SJSA1 (cell line): ENCODE measurements around the gene TBC1D22A. TPM values are rescaled to one million over a fixed set of nuclear protein-coding genes. Genes with fewer than 3 reads are reported as not detected.
A peak's percentile ranks its signal among the peaks of the same experiment; 100 is the strongest.

Source experiments
- DNase-seq, 2 experiments: peaks; one replicate each; pipeline ENCODE4 v3.0.0-alpha.2; 2015 to 2020; ENCODE audit warnings: low spot score in 2 of 2, low read depth in 1 of 2
- H3K27ac ChIP-seq: fragments of 250-450 bp; sonication (Bioruptor Pico); 2 replicates; pipeline ENCODE4 v1.5.1; 2020; ENCODE audit warnings: mild to moderate bottlenecking, moderate library complexity
- H3K27me3 ChIP-seq: fragments of 250-450 bp; sonication (Bioruptor Pico); replicated peaks from 2 replicates; pipeline ENCODE4 v1.5.1; 2020; ENCODE audit warnings: mild to moderate bottlenecking, moderate library complexity
- H3K36me3 ChIP-seq: fragments of 250-450 bp; sonication (Bioruptor Pico); 2 replicates; pipeline ENCODE4 v1.5.1; 2020; ENCODE audit warnings: mild to moderate bottlenecking
- H3K4me1 ChIP-seq: fragments of 250-450 bp; sonication (Bioruptor Pico); replicated peaks from 2 replicates; pipeline ENCODE4 v1.6.1; 2021; ENCODE audit warnings: mild to moderate bottlenecking
- H3K4me3 ChIP-seq: fragments of 250-450 bp; sonication (Bioruptor Pico); 2 replicates; pipeline ENCODE4 v1.5.1; 2020; ENCODE audit warnings: mild to moderate bottlenecking
- H3K9me3 ChIP-seq: fragments of 250-450 bp; sonication (Bioruptor Pico); replicated peaks from 2 replicates; pipeline ENCODE4 v1.5.1; 2020; ENCODE audit warnings: mild to moderate bottlenecking
- total RNA-seq: library from RNA; depleted of rRNA; stranded (reverse); fragments of >200 nt; shearing (Covaris generic); gene quantifications from 2 replicates; pipeline ENCODE4 v1.2.3, GENCODE V29; 2014

The TBC1D22A gene
- total RNA-seq, 1 experiment from 2014 or later: 10.5 TPM

- no peak for DNase-seq
- H3K4me3 ChIP-seq: no peak overlapping the region
- no peaks in the 10 kb centered on the region for H3K36me3 ChIP-seq
- H3K27ac ChIP-seq: no peak overlapping the region
- H3K4me1 ChIP-seq: no peaks in the 10 kb centered on the region; the same call in 1 of the 2 replicates
- H3K9me3 ChIP-seq: no peaks in the 10 kb centered on the region
- no peaks in the 10 kb centered on the region for H3K27me3 ChIP-seq
These were observed 381.8 kb downstream of the TBC1D22A start for GRCh38 chr22:47144076-47144765.

GRCh38 chr22:47144791-47145425 lies 382.5 kb downstream of the TBC1D22A start:
- DNase-seq: no peak
- no peaks in the 10 kb centered on the region for H3K36me3 ChIP-seq
- H3K4me1 ChIP-seq: no peaks in the 10 kb centered on the region; the same call in 1 of the 2 replicates
- H3K27ac ChIP-seq: no peak overlapping the region
- no peaks in the 10 kb centered on the region for H3K9me3 ChIP-seq
- H3K27me3 ChIP-seq: no peaks in the 10 kb centered on the region
- no peak overlapping the region for H3K4me3 ChIP-seq

GRCh38 chr22:47145883-47146282 lies 383.4 kb downstream of the TBC1D22A start:
- no peak overlapping the region for H3K27ac ChIP-seq
- no peaks in the 10 kb centered on the region for H3K9me3 ChIP-seq
- no peak for DNase-seq
- no peaks in the 10 kb centered on the region for H3K36me3 ChIP-seq
- no peak overlapping the region for H3K4me3 ChIP-seq
- peaks cover 1% of the 10 kb centered on the region for H3K4me1 ChIP-seq
- no peaks in the 10 kb centered on the region for H3K27me3 ChIP-seq

DNA sequence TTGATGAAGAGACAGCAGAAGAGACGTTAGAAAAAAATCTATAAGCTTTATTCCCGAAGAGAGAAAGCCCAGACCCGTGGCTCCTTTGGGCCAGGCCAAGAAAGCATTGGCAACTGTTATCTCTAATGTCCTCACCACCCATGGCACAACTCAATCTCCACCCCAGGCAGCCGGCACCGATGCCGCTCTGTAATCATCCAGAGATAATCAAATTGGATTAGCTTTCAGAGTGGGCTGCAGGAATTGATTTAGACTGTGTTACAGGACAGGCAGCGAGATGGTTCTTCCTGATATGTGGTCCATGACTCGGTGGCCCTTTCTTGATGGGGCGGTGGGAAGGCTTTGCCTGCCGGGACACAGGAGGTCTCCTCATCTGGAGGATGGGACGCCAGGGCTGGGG lies 383.9 kb downstream of the TBC1D22A start:
- H3K27me3 ChIP-seq: no peaks in the 10 kb centered on the region
- H3K4me1 ChIP-seq: peaks cover 7% of the 10 kb centered on the region
- no peaks in the 10 kb centered on the region for H3K9me3 ChIP-seq
- no peak overlapping the region for H3K4me3 ChIP-seq
- H3K27ac ChIP-seq: no peak overlapping the region
- DNase-seq: no peak
- H3K36me3 ChIP-seq: no peaks in the 10 kb centered on the region

DNA sequence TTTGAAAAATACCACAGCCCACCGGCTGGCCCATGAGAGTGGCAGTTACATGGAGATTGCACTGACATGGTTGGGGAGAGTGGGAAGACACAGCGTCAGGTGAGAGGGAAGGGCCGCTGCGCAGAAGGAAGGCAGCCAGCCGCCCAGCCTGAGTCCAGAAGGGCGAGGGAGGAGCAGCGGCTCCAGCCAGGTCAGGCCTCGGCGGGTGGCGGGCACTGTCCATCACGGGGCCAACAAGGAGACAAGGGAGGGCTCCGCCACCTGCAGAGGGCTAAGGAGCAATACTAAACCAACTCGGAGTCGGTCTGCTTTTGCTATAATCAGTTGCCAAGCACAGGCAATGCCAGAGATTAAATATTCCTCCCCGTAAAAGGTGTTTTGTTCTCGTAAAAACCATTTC lies 384.5 kb downstream of the TBC1D22A start:
- Histone ChIP-seq H3K27ac (no peak overlapping the region), H3K9me3 (no peaks in the 10 kb centered on the region), H3K4me1 (peaks cover 12% of the 10 kb centered on the region), H3K36me3 (no peaks in the 10 kb centered on the region), H3K4me3 (no peak overlapping the region), H3K27me3 (no peaks in the 10 kb centered on the region)
- no peak for DNase-seq

DNA sequence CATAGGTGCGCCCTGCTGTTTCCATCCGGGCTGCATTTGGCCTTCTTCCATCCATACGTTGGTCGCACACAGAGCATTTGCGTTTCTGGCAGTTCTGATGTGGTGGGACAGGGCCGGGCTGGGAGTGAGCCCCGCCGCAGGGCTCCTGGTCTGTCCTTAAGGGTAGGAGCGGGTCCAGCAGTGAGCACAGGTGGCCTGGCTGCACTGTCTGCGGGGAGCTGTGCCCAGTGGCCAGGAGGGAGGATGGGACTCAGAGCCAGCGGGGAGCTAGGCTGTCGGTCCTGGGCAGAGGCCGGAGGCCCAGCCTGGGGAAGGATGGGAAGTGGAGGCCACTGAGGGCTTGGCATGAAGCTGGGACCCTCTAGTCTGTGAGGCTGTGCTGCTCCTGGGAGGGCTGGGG lies 385.1 kb downstream of the TBC1D22A start:
- no peak overlapping the region for H3K27ac ChIP-seq
- DNase-seq: no peak
- H3K36me3 ChIP-seq: no peaks in the 10 kb centered on the region
- no peaks in the 10 kb centered on the region for H3K27me3 ChIP-seq
- H3K9me3 ChIP-seq: no peaks in the 10 kb centered on the region
- peaks cover 18% of the 10 kb centered on the region for H3K4me1 ChIP-seq
- H3K4me3 ChIP-seq: no peak overlapping the region

- H3K27ac ChIP-seq: no peak overlapping the region
- DNase-seq: no peak
- no peaks in the 10 kb centered on the region for H3K9me3 ChIP-seq
- H3K4me3 ChIP-seq: no peak overlapping the region
- no peaks in the 10 kb centered on the region for H3K27me3 ChIP-seq
- H3K4me1 ChIP-seq: peaks cover 26% of the 10 kb centered on the region
- no peaks in the 10 kb centered on the region for H3K36me3 ChIP-seq
These were observed 386.1 kb downstream of the TBC1D22A start for GRCh38 chr22:47148510-47148909.

GRCh38 chr22:47148956-47149728 lies 386.7 kb downstream of the TBC1D22A start:
- no peak for DNase-seq
- Histone ChIP-seq H3K9me3 (no peaks in the 10 kb centered on the region), H3K27me3 (no peaks in the 10 kb centered on the region), H3K27ac (no peak overlapping the region), H3K36me3 (no peaks in the 10 kb centered on the region), H3K4me3 (no peak overlapping the region), H3K4me1 (peaks cover 28% of the 10 kb centered on the region)

DNA sequence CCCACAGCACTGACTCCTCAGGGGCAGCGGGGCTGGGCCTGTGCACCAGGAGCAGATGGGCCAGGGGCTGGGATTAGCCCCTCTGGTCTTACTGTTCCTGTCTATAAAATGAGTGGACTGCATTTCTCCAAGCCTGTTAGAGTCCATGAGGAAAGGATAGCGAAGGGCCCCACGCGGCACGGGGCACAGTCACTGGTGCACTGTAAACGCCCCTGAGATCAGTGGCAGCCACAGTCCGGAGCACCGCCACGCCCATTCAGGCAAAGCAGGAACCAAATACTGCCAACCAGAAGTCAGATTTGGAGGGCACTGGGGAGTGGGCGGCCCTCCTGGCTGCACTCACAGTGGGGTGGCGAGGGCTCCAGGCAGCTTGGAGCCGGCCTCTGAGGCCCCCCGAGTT lies 387.5 kb downstream of the TBC1D22A start:
- H3K36me3 ChIP-seq: no peaks in the 10 kb centered on the region
- peaks cover 36% of the 10 kb centered on the region for H3K4me1 ChIP-seq
- H3K27me3 ChIP-seq: no peaks in the 10 kb centered on the region
- H3K9me3 ChIP-seq: no peaks in the 10 kb centered on the region
- no peak for DNase-seq
- H3K4me3 ChIP-seq: no peak overlapping the region
- H3K27ac ChIP-seq: no peak overlapping the region

GRCh38 chr22:47150426-47150825 lies 388.0 kb downstream of the TBC1D22A start:
- Histone ChIP-seq H3K36me3 (no peaks in the 10 kb centered on the region), H3K9me3 (no peaks in the 10 kb centered on the region), H3K4me3 (no peak overlapping the region), H3K4me1 (peaks cover 41% of the 10 kb centered on the region), H3K27me3 (no peaks in the 10 kb centered on the region), H3K27ac (no peak overlapping the region)
- DNase-seq: no peak

GRCh38 chr22:47151064-47151463 lies 388.6 kb downstream of the TBC1D22A start:
- H3K4me1 ChIP-seq: peaks cover 41% of the 10 kb centered on the region
- H3K36me3 ChIP-seq: no peaks in the 10 kb centered on the region
- H3K9me3 ChIP-seq: no peaks in the 10 kb centered on the region
- no peak for DNase-seq
- H3K27ac ChIP-seq: peak overlapping the region; percentile 33
- H3K4me3 ChIP-seq: no peak overlapping the region
- H3K27me3 ChIP-seq: no peaks in the 10 kb centered on the region

DNA sequence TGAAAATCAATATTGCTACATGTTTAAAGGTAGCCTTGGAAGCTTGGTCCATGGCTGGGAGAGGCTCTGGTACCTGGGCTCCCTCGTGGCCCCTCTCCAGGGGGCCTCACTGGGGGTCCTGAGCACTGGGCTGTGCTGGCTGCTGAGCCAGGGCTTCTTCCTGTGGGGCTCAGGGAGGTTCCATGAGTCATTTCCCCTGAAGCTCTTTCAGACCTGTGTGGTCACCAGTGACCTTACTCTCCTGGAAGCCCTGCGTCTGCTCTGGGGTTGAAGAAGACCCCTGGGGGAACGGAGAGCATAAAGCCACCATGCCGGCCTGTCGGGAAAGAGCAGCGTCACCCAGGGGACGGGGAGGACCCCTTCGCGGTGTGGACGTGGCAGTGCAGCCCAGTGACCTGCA lies 389.0 kb downstream of the TBC1D22A start:
- DNase-seq: peak; percentile 50 to 66
- Histone ChIP-seq H3K27me3 (no peaks in the 10 kb centered on the region), H3K36me3 (no peaks in the 10 kb centered on the region), H3K4me3 (no peak overlapping the region), H3K27ac (peak overlapping the region; percentile 33), H3K9me3 (no peaks in the 10 kb centered on the region), H3K4me1 (peaks cover 41% of the 10 kb centered on the region)

GRCh38 chr22:47152236-47152635 lies 389.8 kb downstream of the TBC1D22A start:
- Histone ChIP-seq H3K9me3 (no peaks in the 10 kb centered on the region), H3K36me3 (no peaks in the 10 kb centered on the region), H3K4me1 (peaks cover 41% of the 10 kb centered on the region), H3K27ac (peak overlapping the region; percentile 33), H3K27me3 (no peaks in the 10 kb centered on the region), H3K4me3 (no peak overlapping the region)
- no peak for DNase-seq

GRCh38 chr22:47152938-47153337 lies 390.5 kb downstream of the TBC1D22A start:
- Histone ChIP-seq H3K27ac (no peak overlapping the region), H3K27me3 (no peaks in the 10 kb centered on the region), H3K36me3 (no peaks in the 10 kb centered on the region), H3K9me3 (no peaks in the 10 kb centered on the region), H3K4me1 (peaks cover 41% of the 10 kb centered on the region), H3K4me3 (no peak overlapping the region)
- DNase-seq: no peak
